Activated CD4-positive, alpha-beta memory T cell treated with anti-CD3 and anti-CD28 coated beads for 36 hours (primary cell): ENCODE results near the gene SUPT7L. TPM values are rescaled to one million over a fixed set of nuclear protein-coding genes. Genes with fewer than 3 reads are reported as not detected.
A peak's percentile ranks its signal among the peaks of the same experiment; 100 is the strongest.
"Not testable (repeated sequence)": the region's sequence is repeated elsewhere in the genome, so short reads cannot be mapped to it uniquely, and the experiment has no call there.

Experiments used
- CTCF ChIA-PET: fragments of 350-600 bp; sonication (Branson Sonifier 250); formaldehyde crosslinking; loops from one replicate; lab custom pipeline; 2021; ENCODE audit warnings: antibody characterized with exemption, inconsistent platforms; lab: Charles Lee
- POLR2A ChIA-PET: fragments of 350-600 bp; sonication (Branson Sonifier 250); formaldehyde crosslinking; loops from one replicate; lab custom pipeline; 2021; ENCODE audit warnings: antibody characterized with exemption; lab: Charles Lee
- DNase-seq: peaks from one replicate; pipeline ENCODE4 v3.0.0-alpha.2; 2020
- H3K27ac Mint-ChIP-seq: one replicate; pipeline ENCODE4 v1.8.0; 2021; ENCODE audit warnings: mixed read lengths
- H3K27me3 Mint-ChIP-seq: one replicate; pipeline ENCODE4 v1.8.0; 2021; ENCODE audit warnings: mixed read lengths
- H3K36me3 Mint-ChIP-seq: one replicate; pipeline ENCODE4 v1.8.0; 2021; ENCODE audit warnings: mixed read lengths
- H3K4me1 Mint-ChIP-seq: one replicate; pipeline ENCODE4 v1.8.0; 2021; ENCODE audit warnings: low read depth, mixed read lengths
- H3K4me3 Mint-ChIP-seq: one replicate; pipeline ENCODE4 v1.8.0; 2021; ENCODE audit warnings: mild to moderate bottlenecking, mixed read lengths
- H3K9me3 Mint-ChIP-seq: one replicate; pipeline ENCODE4 v1.8.0; 2021; ENCODE audit warnings: mixed read lengths
- intact Hi-C: fragments of 100-400 bp; cut with micrococcal nuclease; formaldehyde crosslinking; loops from one replicate; pipeline ENCODE4 v1.15.1; 2023
- total RNA-seq, 2 experiments: library from RNA; stranded (reverse); gene quantifications; one replicate each; pipeline ENCODE4 v1.2.3, GENCODE V29; 2021

The SUPT7L gene
- total RNA-seq, 2 experiments from 2014 or later, result 30.1 to 30.3 TPM

- ChIA-PET CTCF (interaction anchor here (0.6 to 5.3 kb wide), 4 partner anchors 10 to 814 kb away, joined by 3 to 48 read pairs (median 4); partner anchors contain the start of genes CCDC121, GPN1 and PPM1G), POLR2A (interaction anchor here (1.0 to 3.5 kb wide), 5 partner anchors 10 to 51 kb away, joined by 4 to 38 read pairs (median 4); partner anchors contain the start of genes CCDC121 and GPN1)
- peaks cover 35% of the 10 kb centered on the region for H3K4me1 Mint-ChIP-seq
- H3K27ac Mint-ChIP-seq, result peak overlapping the region; percentile 99
- H3K9me3 Mint-ChIP-seq, result no peaks in the 10 kb centered on the region
- intact Hi-C loops, result loop anchor here (1.0 to 2.0 kb wide), 8 partner anchors 10 to 810 kb away; partner anchors contain the start of genes GTF3C2, IFT172 and NRBP1
- H3K36me3 Mint-ChIP-seq, result peaks cover 56% of the 10 kb centered on the region
- peak overlapping the region; percentile 33 for H3K4me3 Mint-ChIP-seq
- peak; percentile 59 for DNase-seq
- no peaks in the 10 kb centered on the region for H3K27me3 Mint-ChIP-seq
These were observed 24.7 kb downstream of the SUPT7L start for GRCh38 chr2:27638709-27639108.

GRCh38 chr2:27638037-27638637 lies 25.3 kb downstream of the SUPT7L start:
- peak overlapping the region; percentile 33 for H3K4me3 Mint-ChIP-seq
- peaks cover 35% of the 10 kb centered on the region for H3K4me1 Mint-ChIP-seq
- H3K27ac Mint-ChIP-seq, result peak overlapping the region; percentile 99
- intact Hi-C loops, result loop anchor here (1.0 to 2.0 kb wide), 8 partner anchors 10 to 810 kb away; partner anchors contain the start of genes GTF3C2, IFT172 and NRBP1
- CTCF ChIA-PET, result interaction anchor here (0.6 to 5.3 kb wide), 3 partner anchors 45 to 814 kb away, joined by 3 to 48 read pairs (median 4); partner anchors contain the start of gene PPM1G
- H3K9me3 Mint-ChIP-seq, result no peaks in the 10 kb centered on the region
- DNase-seq, result no peak
- H3K36me3 Mint-ChIP-seq, result peaks cover 58% of the 10 kb centered on the region
- H3K27me3 Mint-ChIP-seq, result no peaks in the 10 kb centered on the region
- POLR2A ChIA-PET, result interaction anchor here (0.7 to 3.5 kb wide), 7 partner anchors 10 to 269 kb away, joined by 3 to 38 read pairs (median 4); partner anchors contain the start of genes CCDC121 and GPN1

- POLR2A ChIA-PET, result interaction anchor here (3.5 kb wide), 1 partner anchor 9 kb away, joined by 38 read pairs; the partner anchor contains the start of genes CCDC121 and GPN1
- no peak overlapping the region for H3K4me3 Mint-ChIP-seq
- CTCF ChIA-PET, result interaction anchor here (5.3 kb wide), 1 partner anchor 46 kb away, joined by 48 read pairs; no protein-coding TSS in a partner anchor
- intact Hi-C loops, result no loop called here
- H3K4me1 Mint-ChIP-seq, result peaks cover 38% of the 10 kb centered on the region
- peaks cover 62% of the 10 kb centered on the region for H3K36me3 Mint-ChIP-seq
- no peak overlapping the region for H3K27ac Mint-ChIP-seq
- H3K9me3 Mint-ChIP-seq, result no peaks in the 10 kb centered on the region
- no peak for DNase-seq
- no peaks in the 10 kb centered on the region for H3K27me3 Mint-ChIP-seq
These were observed 26.6 kb downstream of the SUPT7L start for GRCh38 chr2:27636766-27637165.

- peaks cover 49% of the 10 kb centered on the region for H3K4me1 Mint-ChIP-seq
- intact Hi-C loops, result no loop called here
- CTCF ChIA-PET, result no interaction called here
- no peak overlapping the region for H3K27ac Mint-ChIP-seq
- peaks cover 60% of the 10 kb centered on the region for H3K36me3 Mint-ChIP-seq
- POLR2A ChIA-PET, result no interaction called here
- H3K9me3 Mint-ChIP-seq, result no peaks in the 10 kb centered on the region
- no peak for DNase-seq
- H3K27me3 Mint-ChIP-seq, result no peaks in the 10 kb centered on the region
- no peak overlapping the region for H3K4me3 Mint-ChIP-seq
These were observed 29.1 kb downstream of the SUPT7L start for GRCh38 chr2:27634291-27634690.

- POLR2A ChIA-PET, DNase-seq, CTCF ChIA-PET, H3K9me3 Mint-ChIP-seq, H3K27ac Mint-ChIP-seq, H3K4me3 Mint-ChIP-seq, intact Hi-C loops, H3K27me3 Mint-ChIP-seq: not testable (repeated sequence)
- Mint-ChIP-seq H3K4me1 (peaks cover 35% of the 10 kb centered on the region), H3K36me3 (peaks cover 36% of the 10 kb centered on the region)
These were observed 33.2 kb downstream of the SUPT7L start for GRCh38 chr2:27630257-27630656.

- peaks cover 31% of the 10 kb centered on the region for H3K36me3 Mint-ChIP-seq
- H3K4me1 Mint-ChIP-seq, result peaks cover 35% of the 10 kb centered on the region
- no peak within 1 kb of the TSS for H3K4me3 Mint-ChIP-seq
- ChIA-PET CTCF (interaction anchor here (1.3 to 2.8 kb wide), 3 partner anchors 10 to 54 kb away, joined by 3 to 31 read pairs (median 5); partner anchors contain the start of genes SLC4A1AP and SUPT7L), POLR2A (interaction anchor here (0.5 to 4.1 kb wide), 10 partner anchors 9 to 220 kb away, joined by 3 to 38 read pairs (median 4); partner anchors contain the start of genes PPM1G, SLC4A1AP and SUPT7L)
- no peak within 1 kb of the TSS for H3K27ac Mint-ChIP-seq
- H3K27me3 Mint-ChIP-seq, result no peaks in the 10 kb centered on the region
- intact Hi-C loops, result loop anchor here (1.0 to 2.0 kb wide), 7 partner anchors 9 to 258 kb away; partner anchors contain the start of genes EIF2B4, IFT172, NRBP1 and SLC4A1AP
- no peaks in the 10 kb centered on the region for H3K9me3 Mint-ChIP-seq
- DNase-seq, result peak; percentile 98
These were observed 34.4 kb downstream of the SUPT7L start, which contains the start of the genes CCDC121 and GPN1 for GRCh38 chr2:27628767-27629709. CCDC121 (minus strand) TSS chr2:27629012; CDS start chr2:27627799, 1,213 bp downstream. GPN1 (plus strand) TSS chr2:27629050; CDS start chr2:27629059, 9 bp downstream.

GRCh38 chr2:27627963-27628766 lies 35.2 kb downstream of the SUPT7L start:
- ChIA-PET POLR2A (interaction anchor here (0.5 to 4.1 kb wide), 11 partner anchors 10 to 219 kb away, joined by 3 to 38 read pairs (median 4); partner anchors contain the start of genes PPM1G, SLC4A1AP and SUPT7L), CTCF (interaction anchor here (1.1 to 2.8 kb wide), 4 partner anchors 11 to 55 kb away, joined by 3 to 31 read pairs (median 4); partner anchors contain the start of genes SLC4A1AP and SUPT7L)
- Mint-ChIP-seq H3K36me3 (peaks cover 27% of the 10 kb centered on the region), H3K4me3 (no peak overlapping the region), H3K4me1 (peaks cover 35% of the 10 kb centered on the region), H3K9me3 (no peaks in the 10 kb centered on the region), H3K27ac (no peak overlapping the region), H3K27me3 (no peaks in the 10 kb centered on the region)
- intact Hi-C loops, result loop anchor here (1.0 to 2.0 kb wide), 6 partner anchors 10 to 257 kb away; partner anchors contain the start of genes EIF2B4, IFT172, NRBP1 and SNX17
- DNase-seq, result peak; percentile 25

GRCh38 chr2:27626921-27627320 lies 36.5 kb downstream of the SUPT7L start:
- CTCF ChIA-PET, result interaction anchor here (1.1 kb wide), 1 partner anchor 41 kb away, joined by 4 read pairs; no protein-coding TSS in a partner anchor
- POLR2A ChIA-PET, result interaction anchor here (4.1 kb wide), 1 partner anchor 11 kb away, joined by 38 read pairs; no protein-coding TSS in a partner anchor
- H3K36me3 Mint-ChIP-seq, result peaks cover 23% of the 10 kb centered on the region
- H3K27me3 Mint-ChIP-seq, H3K27ac Mint-ChIP-seq, DNase-seq, H3K4me3 Mint-ChIP-seq, intact Hi-C loops, H3K9me3 Mint-ChIP-seq: not testable (repeated sequence)
- peaks cover 37% of the 10 kb centered on the region for H3K4me1 Mint-ChIP-seq

- H3K27ac Mint-ChIP-seq, H3K27me3 Mint-ChIP-seq, intact Hi-C loops, CTCF ChIA-PET, DNase-seq, H3K4me3 Mint-ChIP-seq, H3K9me3 Mint-ChIP-seq: not testable (repeated sequence)
- peaks cover 32% of the 10 kb centered on the region for H3K4me1 Mint-ChIP-seq
- POLR2A ChIA-PET, result interaction anchor here (4.1 kb wide), 1 partner anchor 12 kb away, joined by 38 read pairs; no protein-coding TSS in a partner anchor
- peaks cover 23% of the 10 kb centered on the region for H3K36me3 Mint-ChIP-seq
These were observed 37.1 kb downstream of the SUPT7L start for GRCh38 chr2:27626323-27626722.

GRCh38 chr2:27624943-27625342 lies 38.5 kb downstream of the SUPT7L start:
- Mint-ChIP-seq H3K27me3 (no peaks in the 10 kb centered on the region), H3K4me1 (peaks cover 23% of the 10 kb centered on the region), H3K9me3 (no peaks in the 10 kb centered on the region), H3K36me3 (peaks cover 23% of the 10 kb centered on the region), H3K4me3 (no peak overlapping the region), H3K27ac (no peak overlapping the region)
- no peak for DNase-seq
- ChIA-PET CTCF (interaction anchor here (1.2 kb wide), 1 partner anchor 58 kb away, joined by 6 read pairs; no protein-coding TSS in a partner anchor), POLR2A (no interaction called here)
- intact Hi-C loops, result no loop called here
